ENCODE measurements around the gene BAHCC1. TPM values are rescaled to one million over a fixed set of nuclear protein-coding genes. Genes with fewer than 3 reads are reported as not detected.

BAHCC1 gene
- total RNA-seq, 1 experiment from 2014 or later, result 3.1 TPM

GRCh38 chr17:81463506-81463905, 68.2 kb downstream of the BAHCC1 start:
- no peak overlapping the region for H2AFZ ChIP-seq (ENCODE audit: low read length)
- no peak overlapping the region for H4K5ac ChIP-seq (ENCODE audit: insufficient read length, low read depth, low read length)
- no peak overlapping the region for H3K56ac ChIP-seq (ENCODE audit: insufficient read length, low read depth, low read length)
- H4K8ac ChIP-seq (replicated peaks; ENCODE audit: insufficient read length, low read depth, low read length), result no peak overlapping the region
- no peaks in the 10 kb centered on the region for H3K79me2 ChIP-seq (ENCODE audit: insufficient read depth, low read length)
- no peak for TF ChIP-seq CTCF (conservative IDR thresholded peaks at IDR 0.05)
- WGBS (ENCODE audit: extremely low coverage, insufficient read length, low lambda C conversion rate), result no CpG with 5 or more reads among the region's 32 CpGs
- no peak overlapping the region for H2AK5ac ChIP-seq (ENCODE audit: insufficient read length, low read length)
- H3T11ph ChIP-seq (ENCODE audit: low read length), result no peak overlapping the region
- H3K27me3 Mint-ChIP-seq (ENCODE audit: low read depth), result no peaks in the 10 kb centered on the region
- H2BK12ac ChIP-seq (ENCODE audit: insufficient read length, low read depth, low read length), result no peak overlapping the region
- no peak overlapping the region for H2BK20ac ChIP-seq (ENCODE audit: low read depth, low read length, poor library complexity, severe bottlenecking)
- no peak overlapping the region for H3K4ac ChIP-seq (ENCODE audit: low read depth, low read length)
- H3K36me3 Mint-ChIP-seq (ENCODE audit: insufficient read depth in 1 of 3, low read depth in 3 of 3), result no peaks in the 10 kb centered on the region
- no peak overlapping the region for H2BK120ac ChIP-seq (ENCODE audit: low read depth, low read length, poor library complexity, severe bottlenecking)
- no peaks in the 10 kb centered on the region for H3K27me3 ChIP-seq (ENCODE audit: insufficient read depth, low read length)
- no peaks in the 10 kb centered on the region for H4K20me1 ChIP-seq (ENCODE audit: control insufficient read depth, insufficient read depth, insufficient read length)
- no peak overlapping the region for H3K18ac ChIP-seq (ENCODE audit: insufficient read length, low read depth, low read length)
- no peak overlapping the region for H3K4me3 Mint-ChIP-seq
- DNase-seq, result no peak
- H3K4me2 ChIP-seq (ENCODE audit: insufficient read depth, insufficient read length, low read length), result no peak overlapping the region
- no peak overlapping the region for H2BK5ac ChIP-seq (ENCODE audit: insufficient read length, low read length)
- no peaks in the 10 kb centered on the region for H3K4me1 ChIP-seq (ENCODE audit: insufficient read depth, low read length)
- H3K9me3 Mint-ChIP-seq, result no peaks in the 10 kb centered on the region
- H3K9me3 ChIP-seq (ENCODE audit: control insufficient read depth, low read depth, low read length), result no peaks in the 10 kb centered on the region
- H3K79me1 ChIP-seq (ENCODE audit: insufficient read depth, low read depth, low read length, poor library complexity, severe bottlenecking), result no peaks in the 10 kb centered on the region
- peaks cover 0 to 5% of the 10 kb centered on the region in 2 experiments; a peak in 1 of 4 replicates for H3K4me1 Mint-ChIP-seq
- H3K23ac ChIP-seq (ENCODE audit: insufficient read length, low read depth, low read length), result no peak overlapping the region
- H3K27ac Mint-ChIP-seq, result no peak overlapping the region
- H3K23me2 ChIP-seq (ENCODE audit: insufficient read length, low read depth, low read length, poor library complexity, severe bottlenecking), result no peaks in the 10 kb centered on the region
- H4K91ac ChIP-seq (ENCODE audit: insufficient read length, low read depth, low read length), result no peak overlapping the region
- no peak overlapping the region for H3K9ac ChIP-seq (ENCODE audit: extremely low read depth, insufficient read length, low read length)
- no peak overlapping the region for H3K14ac ChIP-seq (ENCODE audit: insufficient read depth, low read length)
- H2BK15ac ChIP-seq (ENCODE audit: low read depth, low read length), result no peak overlapping the region
- H3K27ac ChIP-seq (ENCODE audit: insufficient read length, low read depth, low read length), result no peak overlapping the region
